Measurements from ENCODE around the gene LOXL4.

Gene LOXL4

GRCh38 chr10:98307916-98308541 lies 40.0 kb upstream of the LOXL4 start:
- no peak overlapping the region for H3K4me3 ChIP-seq (ENCODE audit: low read depth, low read length)
- no peak for TF ChIP-seq POLR2A (IDR thresholded peaks at IDR 0.05; ENCODE audit: extremely low read depth, insufficient read length)
- no peak for DNase-seq (ENCODE audit: low read depth)

- DNase-seq (ENCODE audit: low read depth), result no peak
- H3K4me3 ChIP-seq (ENCODE audit: low read depth, low read length), result no peak overlapping the region
- TF ChIP-seq MAX (IDR thresholded peaks at IDR 0.05; ENCODE audit: low read depth, low read length) (no peak), MYC (IDR thresholded peaks at IDR 0.05; ENCODE audit: low read depth, low read length) (no peak), POLR2A (IDR thresholded peaks at IDR 0.05; ENCODE audit: extremely low read depth, insufficient read length) (no peak), CTCF (IDR thresholded peaks at IDR 0.05; ENCODE audit: low read depth, low read length) (no peak)
These were observed 38.5 kb upstream of the LOXL4 start for GRCh38 chr10:98306501-98306900.

- DNase-seq (ENCODE audit: low read depth), result no peak
- no peak overlapping the region for H3K4me3 ChIP-seq (ENCODE audit: low read depth, low read length)
- no peak for TF ChIP-seq POLR2A (IDR thresholded peaks at IDR 0.05; ENCODE audit: extremely low read depth, insufficient read length)
- no peak for TF ChIP-seq MAX (IDR thresholded peaks at IDR 0.05; ENCODE audit: low read depth, low read length)
- TF ChIP-seq CTCF (IDR thresholded peaks at IDR 0.05; ENCODE audit: low read depth, low read length), result no peak
- no peak for TF ChIP-seq MYC (IDR thresholded peaks at IDR 0.05; ENCODE audit: low read depth, low read length)
These were observed 35.6 kb upstream of the LOXL4 start for GRCh38 chr10:98303569-98303968.

GRCh38 chr10:98302741-98303365 lies 34.9 kb upstream of the LOXL4 start:
- H3K4me3 ChIP-seq (ENCODE audit: low read depth, low read length), result no peak overlapping the region
- no peak for DNase-seq (ENCODE audit: low read depth)

GRCh38 chr10:98301664-98302319 lies 33.8 kb upstream of the LOXL4 start:
- H3K4me3 ChIP-seq (ENCODE audit: low read depth, low read length), result no peak overlapping the region
- TF ChIP-seq CTCF (IDR thresholded peaks at IDR 0.05; ENCODE audit: low read depth, low read length) (no peak), MAX (IDR thresholded peaks at IDR 0.05; ENCODE audit: low read depth, low read length) (no peak), POLR2A (IDR thresholded peaks at IDR 0.05; ENCODE audit: extremely low read depth, insufficient read length) (no peak), MYC (IDR thresholded peaks at IDR 0.05; ENCODE audit: low read depth, low read length) (no peak)
- DNase-seq (ENCODE audit: low read depth), result no peak

More at GRCh38 chr10:98302741-98303365, 34.9 kb upstream of the LOXL4 start:
- TF ChIP-seq CTCF (IDR thresholded peaks at IDR 0.05; ENCODE audit: low read depth, low read length) (no peak), POLR2A (IDR thresholded peaks at IDR 0.05; ENCODE audit: extremely low read depth, insufficient read length) (no peak), MYC (IDR thresholded peaks at IDR 0.05; ENCODE audit: low read depth, low read length) (no peak), MAX (IDR thresholded peaks at IDR 0.05; ENCODE audit: low read depth, low read length) (no peak)

- no peak for TF ChIP-seq POLR2A (IDR thresholded peaks at IDR 0.05; ENCODE audit: extremely low read depth, insufficient read length)
- no peak for TF ChIP-seq MAX (IDR thresholded peaks at IDR 0.05; ENCODE audit: low read depth, low read length)
- no peak for TF ChIP-seq MYC (IDR thresholded peaks at IDR 0.05; ENCODE audit: low read depth, low read length)
- TF ChIP-seq CTCF (IDR thresholded peaks at IDR 0.05; ENCODE audit: low read depth, low read length), result no peak
- no peak for DNase-seq (ENCODE audit: low read depth)
- no peak overlapping the region for H3K4me3 ChIP-seq (ENCODE audit: low read depth, low read length)
These were observed 32.7 kb upstream of the LOXL4 start for GRCh38 chr10:98300526-98301229.

Measured in NB4 (cell line).